ENCODE results near the gene FAP.

The FAP gene

DNA sequence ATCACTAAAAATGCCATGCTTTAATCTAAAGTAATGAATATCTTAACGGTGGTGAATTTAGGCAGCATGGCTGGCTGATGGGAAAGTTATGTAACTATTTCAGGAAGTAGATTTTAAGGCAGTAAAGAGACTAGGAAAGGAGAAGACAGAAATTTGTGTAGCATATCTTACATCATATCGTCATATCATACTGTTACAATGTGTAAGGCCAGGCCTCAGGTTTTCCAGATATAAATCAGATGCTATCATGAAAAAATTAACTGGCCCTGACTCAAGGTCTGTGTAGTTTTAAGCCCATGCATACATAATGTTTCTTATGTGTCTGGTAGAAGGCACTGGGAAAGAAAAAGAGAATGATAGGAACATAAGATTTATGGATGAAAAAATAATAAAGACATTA, 8.9 kb upstream of the FAP start:
- TF ChIP-seq MYC (IDR thresholded peaks at IDR 0.05; ENCODE audit: low read depth, low read length): no peak
- TF ChIP-seq, protein P1, sequence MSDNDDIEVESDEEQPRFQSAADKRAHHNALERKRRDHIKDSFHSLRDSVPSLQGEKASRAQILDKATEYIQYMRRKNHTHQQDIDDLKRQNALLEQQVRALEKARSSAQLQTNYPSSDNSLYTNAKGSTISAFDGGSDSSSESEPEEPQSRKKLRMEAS (IDR thresholded peaks at IDR 0.05; ENCODE audit: low read depth, low read length): no peak
- no peak overlapping the region for H3K4me3 ChIP-seq (ENCODE audit: low read depth, low read length)
- DNase-seq (ENCODE audit: low read depth): peak; percentile 13

DNA sequence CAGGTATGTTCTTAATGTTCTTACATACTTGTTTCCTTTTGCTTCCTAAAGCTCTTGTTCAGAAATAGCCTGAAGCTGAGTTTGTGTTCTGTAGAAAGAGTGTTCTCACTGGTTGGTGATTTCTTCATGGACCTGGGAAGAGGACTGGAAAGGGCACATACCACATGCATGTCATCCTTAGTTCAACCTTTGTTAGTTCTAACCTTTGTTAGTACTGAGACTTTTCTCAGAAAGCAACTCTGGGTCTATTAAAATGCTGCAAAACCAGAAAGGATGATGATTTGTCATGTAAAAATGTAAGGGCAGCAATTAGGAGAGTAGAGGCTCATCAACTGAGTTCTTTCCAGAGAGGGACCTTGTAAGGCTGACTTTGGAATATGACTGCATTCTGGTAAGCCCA, 2.5 kb upstream of the FAP start:
- DNase-seq (ENCODE audit: low read depth): no peak
- TF ChIP-seq, protein P1 (IDR thresholded peaks at IDR 0.05; ENCODE audit: low read depth, low read length): no peak
- TF ChIP-seq CTCF (IDR thresholded peaks at IDR 0.05; ENCODE audit: low read depth, low read length) (no peak), POLR2A (IDR thresholded peaks at IDR 0.05; ENCODE audit: extremely low read depth, insufficient read length) (no peak), MYC (IDR thresholded peaks at IDR 0.05; ENCODE audit: low read depth, low read length) (no peak)
- H3K4me3 ChIP-seq (ENCODE audit: low read depth, low read length): no peak overlapping the region

DNA sequence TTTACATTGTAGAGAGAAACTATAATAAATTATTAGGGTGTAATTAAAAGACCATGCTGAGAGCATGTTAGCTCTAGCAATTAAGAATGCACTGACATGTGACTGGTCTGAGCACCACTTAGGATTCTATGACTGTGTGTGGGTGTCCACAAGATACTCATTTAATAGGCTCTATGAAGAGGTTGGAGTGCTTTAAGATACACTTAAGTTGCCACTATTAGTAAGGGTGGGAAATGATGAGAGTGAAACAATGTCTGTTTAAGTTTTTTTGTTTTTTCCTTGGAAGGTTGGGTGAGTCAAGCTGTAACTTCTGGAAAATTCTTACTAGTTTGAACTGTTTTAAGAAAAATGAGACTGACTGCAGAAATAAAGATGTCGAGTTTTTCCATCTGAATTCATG, 1.8 kb upstream of the FAP start:
- DNase-seq (ENCODE audit: low read depth): no peak
- TF ChIP-seq, protein P1 (IDR thresholded peaks at IDR 0.05; ENCODE audit: low read depth, low read length): no peak
- no peak for TF ChIP-seq CTCF (IDR thresholded peaks at IDR 0.05; ENCODE audit: low read depth, low read length)
- no peak for TF ChIP-seq MYC (IDR thresholded peaks at IDR 0.05; ENCODE audit: low read depth, low read length)
- no peak overlapping the region for H3K4me3 ChIP-seq (ENCODE audit: low read depth, low read length)

GRCh38 chr2:162244541-162245031, 1.3 kb upstream of the FAP start:
- H3K4me3 ChIP-seq (ENCODE audit: low read depth, low read length): no peak overlapping the region
- DNase-seq (ENCODE audit: low read depth): no peak
- no peak for TF ChIP-seq POLR2A (IDR thresholded peaks at IDR 0.05; ENCODE audit: extremely low read depth, insufficient read length)
- TF ChIP-seq MYC (IDR thresholded peaks at IDR 0.05; ENCODE audit: low read depth, low read length): no peak
- TF ChIP-seq CTCF (IDR thresholded peaks at IDR 0.05; ENCODE audit: low read depth, low read length): no peak
- TF ChIP-seq, protein P1 (IDR thresholded peaks at IDR 0.05; ENCODE audit: low read depth, low read length): no peak

DNA sequence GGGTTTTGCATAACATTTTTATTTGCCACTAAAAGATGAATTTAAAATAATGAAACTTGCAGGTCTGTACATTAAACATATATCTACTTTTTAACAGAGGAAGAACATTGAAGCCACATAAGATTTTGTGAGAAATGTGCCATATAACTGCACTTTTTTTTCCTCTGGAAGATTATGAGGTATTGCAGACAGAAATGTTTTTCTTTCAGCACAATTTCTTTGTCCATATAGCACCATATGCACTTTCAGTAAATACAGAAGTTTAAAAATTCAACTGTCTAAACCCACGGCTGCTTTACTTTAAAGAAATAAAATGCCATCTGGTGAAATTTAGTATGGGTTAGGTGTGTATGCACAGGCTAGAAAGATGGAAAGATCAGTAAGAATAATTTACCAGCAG, 470 bp upstream of the FAP start:
- no peak for TF ChIP-seq POLR2A (IDR thresholded peaks at IDR 0.05; ENCODE audit: extremely low read depth, insufficient read length)
- TF ChIP-seq MYC (IDR thresholded peaks at IDR 0.05; ENCODE audit: low read depth, low read length): no peak
- TF ChIP-seq CTCF (IDR thresholded peaks at IDR 0.05; ENCODE audit: low read depth, low read length): no peak
- TF ChIP-seq, protein P1 (IDR thresholded peaks at IDR 0.05; ENCODE audit: low read depth, low read length): no peak
- no peak overlapping the region for H3K4me3 ChIP-seq (ENCODE audit: low read depth, low read length)

GRCh38 chr2:162242586-162243280, 512 bp downstream of the FAP start:
- TF ChIP-seq CTCF (IDR thresholded peaks at IDR 0.05; ENCODE audit: low read depth, low read length) (no peak), MYC (IDR thresholded peaks at IDR 0.05; ENCODE audit: low read depth, low read length) (no peak), POLR2A (IDR thresholded peaks at IDR 0.05; ENCODE audit: extremely low read depth, insufficient read length) (no peak)
- TF ChIP-seq, protein P1 (IDR thresholded peaks at IDR 0.05; ENCODE audit: low read depth, low read length): no peak
- no peak overlapping the region for H3K4me3 ChIP-seq (ENCODE audit: low read depth, low read length)
- no peak for DNase-seq (ENCODE audit: low read depth)

More for the DNA sequence above, 470 bp upstream of the FAP start:
- DNase-seq (ENCODE audit: low read depth): no peak

Measured in NB4 (cell line).